Measurements from ENCODE around the gene GPR39.

DNA sequence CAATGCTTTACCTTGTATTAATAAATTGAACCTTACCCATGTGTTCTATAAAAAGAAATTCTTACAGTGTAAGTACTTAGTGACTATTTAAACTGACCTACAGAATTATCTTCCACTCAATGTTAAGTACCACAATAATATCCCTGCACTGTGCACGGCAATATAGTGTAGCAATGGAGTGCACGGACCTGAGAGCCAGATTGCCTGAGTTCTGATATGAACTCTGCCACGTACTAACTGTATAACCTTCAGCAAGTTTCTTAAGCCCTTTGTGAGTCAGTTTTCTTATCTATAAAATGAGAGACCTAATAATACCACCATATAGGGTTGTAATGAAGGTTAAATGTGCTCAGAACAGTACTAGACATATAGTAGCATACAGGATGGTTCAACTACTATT is 66.2 kb downstream of the GPR39 start:
- no peak for TF ChIP-seq POLR2A (IDR thresholded peaks at IDR 0.05)
- TF ChIP-seq, protein P1, sequence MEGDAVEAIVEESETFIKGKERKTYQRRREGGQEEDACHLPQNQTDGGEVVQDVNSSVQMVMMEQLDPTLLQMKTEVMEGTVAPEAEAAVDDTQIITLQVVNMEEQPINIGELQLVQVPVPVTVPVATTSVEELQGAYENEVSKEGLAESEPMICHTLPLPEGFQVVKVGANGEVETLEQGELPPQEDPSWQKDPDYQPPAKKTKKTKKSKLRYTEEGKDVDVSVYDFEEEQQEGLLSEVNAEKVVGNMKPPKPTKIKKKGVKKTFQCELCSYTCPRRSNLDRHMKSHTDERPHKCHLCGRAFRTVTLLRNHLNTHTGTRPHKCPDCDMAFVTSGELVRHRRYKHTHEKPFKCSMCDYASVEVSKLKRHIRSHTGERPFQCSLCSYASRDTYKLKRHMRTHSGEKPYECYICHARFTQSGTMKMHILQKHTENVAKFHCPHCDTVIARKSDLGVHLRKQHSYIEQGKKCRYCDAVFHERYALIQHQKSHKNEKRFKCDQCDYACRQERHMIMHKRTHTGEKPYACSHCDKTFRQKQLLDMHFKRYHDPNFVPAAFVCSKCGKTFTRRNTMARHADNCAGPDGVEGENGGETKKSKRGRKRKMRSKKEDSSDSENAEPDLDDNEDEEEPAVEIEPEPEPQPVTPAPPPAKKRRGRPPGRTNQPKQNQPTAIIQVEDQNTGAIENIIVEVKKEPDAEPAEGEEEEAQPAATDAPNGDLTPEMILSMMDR (IDR thresholded peaks at IDR 0.05) = no peak

Measured in upper lobe of left lung (tissue), 4 donors.